Measurements from ENCODE around the gene YTHDF1. TPM values are rescaled to one million over a fixed set of nuclear protein-coding genes. Genes with fewer than 3 reads are reported as not detected.

YTHDF1 gene
- total RNA-seq, 1 donor from 2014 or later, result 27.7 TPM

GRCh38 chr20:63220696-63221399, 4.9 kb upstream of the YTHDF1 start:
- H3K4me3 ChIP-seq, result no peak overlapping the region
- no peaks in the 10 kb centered on the region for H3K36me3 ChIP-seq
- no peaks in the 10 kb centered on the region for H3K9me3 ChIP-seq
- DNase-seq (ENCODE audit: extremely low spot score in 2 of 2), result no peak
- peaks cover 8% of the 10 kb centered on the region for H3K4me1 ChIP-seq
- no peak for TF ChIP-seq POLR2AphosphoS5 (IDR thresholded peaks at IDR 0.05; ENCODE audit: insufficient read depth in 1 of 2, low read depth in 1 of 2)
- no peak for TF ChIP-seq CTCF (IDR thresholded peaks at IDR 0.05)
- TF ChIP-seq POLR2A (IDR thresholded peaks at IDR 0.05), result no peak
- H3K27me3 ChIP-seq, result no peaks in the 10 kb centered on the region
- intact Hi-C loops (cut with DNase I), result no loop called here
- no peak overlapping the region for H3K27ac ChIP-seq

GRCh38 chr20:63219866-63220521, 4.1 kb upstream of the YTHDF1 start:
- no peaks in the 10 kb centered on the region for H3K36me3 ChIP-seq
- no peak overlapping the region for H3K4me3 ChIP-seq
- peaks cover 11% of the 10 kb centered on the region for H3K4me1 ChIP-seq
- TF ChIP-seq POLR2A (IDR thresholded peaks at IDR 0.05) (no peak), POLR2AphosphoS5 (IDR thresholded peaks at IDR 0.05; ENCODE audit: insufficient read depth in 1 of 2, low read depth in 1 of 2) (no peak), CTCF (IDR thresholded peaks at IDR 0.05) (no peak)
- H3K9me3 ChIP-seq, result no peaks in the 10 kb centered on the region
- no peak overlapping the region for H3K27ac ChIP-seq
- no peaks in the 10 kb centered on the region for H3K27me3 ChIP-seq
- intact Hi-C loops (cut with DNase I), result no loop called here
- no peak for DNase-seq (ENCODE audit: extremely low spot score in 2 of 2)

GRCh38 chr20:63219447-63219821, 3.5 kb upstream of the YTHDF1 start:
- Histone ChIP-seq H3K9me3 (no peaks in the 10 kb centered on the region), H3K27ac (no peak overlapping the region), H3K36me3 (peaks cover 0 to 5% of the 10 kb centered on the region in 2 donors), H3K4me1 (peaks cover 17% of the 10 kb centered on the region), H3K27me3 (no peaks in the 10 kb centered on the region), H3K4me3 (no peak overlapping the region)
- TF ChIP-seq POLR2A (IDR thresholded peaks at IDR 0.05) (no peak), POLR2AphosphoS5 (IDR thresholded peaks at IDR 0.05; ENCODE audit: insufficient read depth in 1 of 2, low read depth in 1 of 2) (no peak), CTCF (IDR thresholded peaks at IDR 0.05) (no peak)
- intact Hi-C loops (cut with DNase I), result no loop called here
- DNase-seq (ENCODE audit: extremely low spot score in 2 of 2), result no peak

- no peaks in the 10 kb centered on the region for H3K27me3 ChIP-seq
- DNase-seq (ENCODE audit: extremely low spot score in 2 of 2), result no peak
- H3K4me1 ChIP-seq, result peaks cover 23% of the 10 kb centered on the region
- no peak overlapping the region for H3K27ac ChIP-seq
- no peak overlapping the region for H3K4me3 ChIP-seq
- H3K36me3 ChIP-seq, result peaks cover 0 to 11% of the 10 kb centered on the region in 2 donors
- TF ChIP-seq CTCF (IDR thresholded peaks at IDR 0.05) (no peak), POLR2A (IDR thresholded peaks at IDR 0.05) (no peak)
- H3K9me3 ChIP-seq, result no peaks in the 10 kb centered on the region
- intact Hi-C loops (cut with DNase I), result no loop called here
These were observed 2.9 kb upstream of the YTHDF1 start for GRCh38 chr20:63218701-63219446.

Data from vagina (tissue), 2 donors.